ENCODE results near the gene OTP.
"Not testable (repeated sequence)": the region's sequence is repeated elsewhere in the genome, so short reads cannot be mapped to it uniquely, and the experiment has no call there.

The OTP gene

DNA sequence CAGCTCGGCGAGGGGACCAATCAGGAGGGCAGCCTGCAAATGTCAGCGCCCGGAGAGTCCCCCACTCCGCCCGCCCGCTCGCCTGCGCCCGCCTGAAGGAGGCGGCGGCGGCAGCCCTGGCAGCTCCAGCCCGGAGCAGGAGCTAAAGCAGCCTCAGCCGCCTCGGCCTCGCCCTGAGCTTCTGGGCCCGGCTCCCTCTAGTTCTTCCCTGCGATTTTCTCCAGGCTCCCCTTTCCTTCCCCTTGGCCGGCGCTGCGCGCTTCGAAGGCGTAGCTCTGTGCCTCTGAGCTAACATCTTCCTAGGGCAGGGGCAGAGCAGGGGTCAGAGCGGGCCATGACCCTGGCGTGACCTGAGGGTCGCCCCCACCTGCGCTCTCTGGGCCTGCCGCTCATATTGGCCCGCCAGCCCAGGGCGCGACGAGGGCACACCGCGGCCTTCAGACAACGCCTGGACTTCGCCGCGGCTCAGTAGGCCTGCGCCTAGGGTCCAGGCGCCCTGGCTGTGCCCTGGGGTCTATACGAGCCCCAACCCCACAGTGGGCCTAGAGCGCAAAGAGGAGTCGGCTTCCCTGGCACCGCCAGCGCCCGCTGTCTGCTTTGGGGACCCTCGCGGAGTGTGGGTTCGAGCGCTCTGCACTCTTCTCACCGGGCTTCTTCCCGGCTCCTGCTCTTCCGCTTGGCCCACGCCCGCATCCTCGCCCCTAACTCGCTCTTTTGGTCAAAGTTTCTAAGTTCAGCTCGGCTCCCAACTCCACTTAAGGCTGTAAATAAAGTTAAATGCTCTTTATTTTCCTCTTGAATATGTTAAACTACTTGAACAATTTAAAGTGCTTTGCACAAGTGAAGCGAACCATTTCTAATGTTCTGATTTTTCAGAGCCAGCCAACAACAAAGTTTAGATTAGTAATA, 504 bp upstream of the OTP start:
- no peak for DNase-seq

DNA sequence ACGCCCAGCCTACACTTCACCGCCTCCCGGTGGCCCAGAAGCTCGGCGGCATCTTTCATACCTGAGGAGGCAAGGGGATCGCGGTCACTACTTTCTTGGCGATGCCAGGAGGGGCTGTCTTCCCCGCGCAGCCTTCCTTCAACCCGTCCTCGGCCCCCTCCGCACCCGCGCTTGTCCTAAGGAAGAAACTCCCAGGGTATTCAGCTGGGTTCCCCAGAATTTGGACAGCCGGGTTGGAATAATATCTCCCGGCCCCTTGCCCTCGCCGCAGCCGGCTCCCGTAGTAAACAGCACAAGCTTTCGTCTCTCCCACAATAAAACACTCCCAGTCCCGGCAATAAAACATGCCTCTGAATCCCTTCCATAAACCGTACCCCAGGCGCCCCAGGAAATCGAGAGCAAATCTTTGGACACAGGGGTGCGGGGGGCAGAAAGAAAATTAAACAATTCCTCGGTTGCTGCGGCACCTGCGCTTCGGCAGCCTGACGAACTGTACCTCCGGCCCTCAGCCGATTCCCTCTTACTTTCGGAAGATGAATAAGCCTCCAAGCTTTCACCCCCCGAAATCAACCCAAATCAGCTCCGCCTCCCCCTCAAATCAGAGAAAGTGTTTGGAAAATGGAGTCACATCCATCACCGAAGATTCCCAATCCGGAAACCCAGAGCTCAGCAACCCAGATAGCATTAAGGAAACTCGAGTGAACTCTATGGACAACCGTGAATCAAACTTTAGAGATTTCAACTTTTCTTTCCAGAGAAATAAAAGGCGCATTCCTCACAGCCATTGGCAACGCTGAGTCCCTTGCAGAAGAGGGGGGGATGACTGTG, 1.1 kb downstream of the OTP start:
- no peak for DNase-seq

DNA sequence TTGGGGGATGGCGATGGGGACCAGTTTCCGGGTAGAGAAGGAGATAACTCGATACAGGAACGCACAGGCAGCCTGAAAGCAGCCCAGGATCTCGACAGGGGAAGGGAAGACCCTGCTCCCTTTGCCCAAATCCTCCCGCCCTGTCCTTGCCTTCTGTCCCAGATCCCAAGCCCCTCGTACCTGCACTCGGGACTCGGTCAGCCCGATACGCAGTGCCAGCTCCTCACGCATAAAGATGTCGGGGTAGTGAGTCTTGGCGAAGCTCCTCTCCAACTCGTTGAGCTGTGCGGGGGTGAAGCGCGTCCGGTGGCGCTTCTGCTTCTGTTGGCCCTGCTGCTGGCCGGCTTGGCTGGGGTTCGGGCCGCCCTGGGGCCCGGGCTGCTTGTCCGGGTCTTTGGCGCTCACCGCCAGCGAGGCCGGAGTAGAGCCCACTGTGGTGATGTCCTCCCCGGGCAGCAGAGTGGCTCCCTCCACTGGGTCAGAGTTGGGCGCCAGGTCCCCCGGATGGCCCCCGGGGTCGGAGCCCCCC, 1.8 kb downstream of the OTP start:
- DNase-seq: no peak

DNA sequence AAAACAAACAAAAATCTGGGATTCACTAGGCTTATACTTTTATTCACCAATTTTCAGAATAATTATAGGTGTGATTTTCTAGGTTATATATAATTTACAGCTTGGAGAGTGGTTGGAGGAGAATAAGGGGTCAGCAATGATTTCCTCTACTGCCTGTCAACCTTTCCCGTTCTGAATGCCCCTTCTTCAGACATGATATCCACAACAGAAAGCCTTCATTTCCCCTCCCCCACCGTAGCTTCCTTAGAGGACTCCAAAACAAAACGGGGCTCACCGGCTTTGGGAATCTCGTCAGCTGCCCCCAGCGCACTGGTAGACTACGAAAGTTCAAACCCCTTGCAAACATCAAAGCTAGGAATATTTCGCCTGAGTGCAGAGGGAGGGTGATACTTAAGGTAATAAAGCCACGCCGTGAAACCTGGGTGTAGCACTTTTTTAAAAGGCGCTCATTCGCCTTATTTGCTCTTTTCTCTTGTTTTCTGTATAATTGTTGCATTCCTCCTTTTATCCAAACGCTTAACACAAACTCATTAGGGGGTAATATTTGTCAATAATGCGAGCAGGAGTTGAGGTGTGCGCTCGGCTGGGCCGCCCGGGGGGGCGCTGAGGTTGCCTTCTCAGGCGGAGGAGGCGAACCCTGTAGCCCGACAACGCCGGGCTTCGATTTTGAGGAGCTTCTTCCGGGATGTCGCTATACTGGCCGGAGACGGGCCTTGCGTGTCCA, 2.4 kb downstream of the OTP start:
- DNase-seq: no peak

DNA sequence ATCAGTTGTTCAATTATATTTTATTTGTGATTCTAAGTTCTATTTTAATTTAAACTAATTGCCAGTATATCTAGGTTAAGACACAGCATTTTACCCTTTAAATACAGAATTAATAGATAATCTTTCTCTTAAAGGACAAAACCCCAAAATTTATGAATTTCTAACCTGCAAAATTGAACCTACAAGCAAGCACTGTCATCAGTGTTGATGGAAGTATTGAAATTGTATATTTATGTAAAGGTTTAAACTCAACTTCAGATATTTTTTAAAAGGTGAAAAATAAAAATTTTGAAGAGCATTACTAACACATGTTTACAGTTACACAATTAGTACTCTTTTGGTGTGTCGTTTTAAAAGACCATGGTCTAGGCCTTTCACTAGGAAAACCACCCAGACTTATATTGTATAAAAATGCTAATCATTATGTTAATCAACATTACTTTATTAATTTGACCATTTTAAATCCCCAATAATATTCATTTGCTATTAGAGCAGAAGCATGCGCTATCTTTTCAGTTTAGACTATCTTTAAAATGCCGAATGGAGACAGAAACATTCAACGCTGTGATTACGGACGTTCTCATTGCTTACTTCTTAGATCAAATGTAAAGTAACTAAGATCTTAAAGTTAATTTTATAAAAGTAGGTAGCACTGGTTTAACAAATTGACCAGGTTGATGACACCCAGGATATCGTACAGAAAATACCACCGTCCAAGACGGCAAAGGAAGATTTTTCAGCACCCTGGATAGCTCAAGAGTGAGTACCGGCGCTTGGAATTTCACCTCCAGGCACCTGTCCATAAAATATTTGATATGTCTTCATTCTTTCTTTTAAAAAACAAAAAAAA, 3.2 kb downstream of the OTP start:
- DNase-seq: no peak

DNA sequence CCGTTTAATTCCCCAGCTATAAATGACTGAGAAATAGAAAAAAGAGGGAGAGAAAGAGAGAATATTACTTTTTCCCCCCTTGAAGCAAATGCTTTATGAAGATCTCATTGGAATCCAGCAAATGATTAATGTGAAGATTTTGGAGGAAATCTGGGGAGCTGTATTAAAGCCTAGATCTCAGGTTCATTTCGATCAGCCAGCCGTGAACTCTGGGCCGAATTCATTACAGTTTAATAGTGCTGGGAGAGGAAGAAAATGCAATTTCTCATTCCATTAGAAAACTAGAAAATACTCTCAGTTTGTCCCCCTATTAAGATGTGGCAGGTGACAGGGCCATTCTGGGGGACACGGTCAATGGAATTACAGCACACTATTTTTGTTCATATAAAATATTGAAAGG, 4.8 kb downstream of the OTP start:
- DNase-seq: no peak

DNA sequence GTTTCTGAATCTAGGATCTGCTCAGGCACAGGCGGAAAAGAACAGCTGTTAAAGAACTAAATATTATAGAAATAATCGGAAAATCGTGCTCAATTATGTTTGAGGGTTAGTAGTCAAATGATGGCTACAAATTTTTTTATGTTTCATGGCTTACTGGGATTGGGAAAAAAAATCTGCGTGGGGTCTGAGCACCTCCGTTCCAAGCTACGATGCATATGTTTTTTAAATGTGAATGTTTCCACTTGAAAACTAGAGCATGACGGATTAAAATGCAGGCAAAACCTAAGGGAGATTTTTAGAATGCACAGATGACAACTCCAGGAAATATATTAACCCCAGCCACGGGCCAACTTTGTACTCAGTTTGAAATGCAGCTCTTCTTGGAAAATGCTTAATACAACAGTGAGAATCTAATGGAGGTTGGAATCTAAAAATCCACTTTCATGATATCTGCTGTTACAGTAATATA, 5.3 kb downstream of the OTP start:
- peak; percentile 46 for DNase-seq

DNA sequence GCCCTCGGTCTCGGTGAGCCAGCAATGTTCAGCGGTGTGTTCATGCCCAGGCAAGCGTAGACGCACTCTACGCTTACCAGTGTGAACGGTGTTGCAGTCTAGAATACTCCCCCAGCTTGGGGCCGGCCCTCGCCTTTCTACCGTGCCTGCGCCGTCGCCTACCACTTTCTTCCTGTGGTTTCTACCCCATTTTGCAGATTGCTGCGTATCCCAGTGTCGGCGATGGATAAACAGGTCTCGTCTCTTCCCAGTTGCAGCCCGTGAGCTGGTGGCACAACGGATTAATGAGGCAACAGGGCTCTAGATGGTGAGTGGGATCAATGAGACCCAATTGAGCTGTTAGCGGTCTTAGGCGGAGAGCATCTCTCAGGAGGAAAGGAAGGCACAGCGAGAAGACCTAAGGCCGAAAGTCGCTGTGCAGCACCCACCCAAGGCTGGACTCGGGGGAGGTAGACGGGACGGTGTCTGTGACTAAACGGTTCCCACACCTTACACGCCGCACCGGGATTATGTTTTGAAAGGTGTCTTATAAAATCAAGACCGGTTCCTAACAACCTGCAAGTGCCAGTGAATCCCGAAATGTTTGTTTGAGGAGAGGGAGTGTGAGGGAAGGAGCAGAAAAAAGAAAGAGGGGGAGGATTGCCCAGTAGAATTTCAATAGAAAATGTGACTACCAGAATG, 5.8 kb downstream of the OTP start:
- no peak for DNase-seq

DNA sequence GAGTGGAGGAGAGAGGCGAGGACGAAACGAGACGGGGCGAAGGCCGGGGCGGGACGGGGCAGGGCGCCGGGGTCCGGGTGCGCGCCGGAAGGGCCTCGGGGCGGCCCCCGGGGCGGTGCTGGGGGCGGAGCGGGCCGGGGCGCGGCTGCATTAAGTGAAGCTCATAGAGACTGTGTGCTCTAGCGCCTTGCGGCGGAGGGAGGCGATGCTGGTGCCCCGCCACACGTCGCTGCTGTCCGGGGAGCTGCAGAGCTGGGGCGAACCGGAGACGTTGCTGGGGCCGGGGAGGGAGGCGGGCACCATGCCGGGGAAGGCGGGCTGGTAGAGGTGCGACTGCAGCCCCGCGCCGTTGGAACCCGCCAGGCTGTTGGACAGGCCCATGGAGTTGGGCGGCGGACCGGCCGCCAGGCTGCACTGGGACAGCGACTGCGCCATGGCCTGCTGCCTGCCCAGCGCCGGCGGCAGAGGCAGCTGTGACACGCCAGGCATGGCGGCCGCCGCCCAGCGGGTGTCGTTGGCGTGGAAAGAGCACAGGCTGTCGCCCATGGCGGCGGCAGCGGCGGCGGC, 8.3 kb downstream of the OTP start:
- DNase-seq: peak; percentile 39

DNA sequence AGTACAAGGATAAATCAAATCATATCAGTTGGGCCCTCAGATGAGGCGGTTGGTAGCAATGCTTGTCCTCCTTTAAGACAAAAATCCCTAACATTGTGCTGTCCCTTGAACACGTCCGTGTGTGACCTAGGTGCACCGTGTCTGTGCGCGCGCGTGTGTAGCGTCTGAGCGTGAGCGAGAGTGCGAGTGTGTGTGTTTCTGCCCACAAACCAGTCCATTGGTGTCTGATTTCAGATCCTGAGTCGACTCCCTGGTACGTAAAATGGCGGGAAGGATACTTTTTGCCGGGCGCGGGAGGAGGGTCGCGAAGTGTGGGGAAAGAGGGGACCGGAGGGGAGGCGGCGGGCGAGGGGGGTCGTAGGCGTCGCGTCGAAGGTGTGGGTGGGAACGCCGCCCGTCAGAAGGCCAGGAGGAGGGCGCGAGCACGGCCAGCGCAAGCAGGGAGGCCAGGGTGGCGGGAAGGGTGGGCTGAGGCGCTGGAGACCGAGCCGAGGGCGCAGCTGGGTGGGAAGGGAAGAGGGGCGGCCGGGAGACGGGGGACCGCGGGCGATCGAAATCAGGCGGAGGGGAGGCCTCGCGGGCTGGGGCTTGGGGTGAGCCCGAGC, 8.9 kb downstream of the OTP start:
- DNase-seq: no peak

DNA sequence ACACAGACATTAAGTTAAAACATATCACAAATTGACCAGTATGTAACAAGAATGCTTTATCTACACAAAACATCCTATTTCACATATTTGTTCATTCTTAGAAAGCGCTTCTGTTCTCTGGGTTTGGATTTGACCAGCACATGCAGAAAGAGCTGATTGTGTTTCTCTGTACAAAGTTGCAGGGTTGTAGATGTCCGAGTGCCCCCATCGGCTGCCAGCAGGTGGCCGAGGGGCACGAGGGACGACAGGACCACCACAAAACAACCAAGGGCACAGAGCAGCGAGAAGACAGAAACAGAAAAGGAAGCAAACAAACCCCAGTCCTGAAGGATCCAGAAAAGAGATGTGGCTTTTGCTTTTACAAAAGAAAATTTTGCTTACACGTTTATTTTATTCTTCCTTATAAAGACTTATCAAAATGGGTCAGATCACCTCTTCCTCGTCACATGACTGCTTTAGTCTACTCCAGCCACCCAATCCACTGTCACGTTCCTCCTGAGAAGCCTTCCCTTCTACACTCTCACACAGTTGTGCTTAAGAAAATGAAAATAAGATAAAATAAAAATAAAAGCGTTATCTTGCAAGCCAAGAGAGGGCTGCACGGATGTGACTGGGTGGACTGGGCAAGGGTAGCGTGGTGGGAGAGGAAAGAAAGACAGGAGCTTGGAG, 9.5 kb downstream of the OTP start:
- no peak for DNase-seq

DNA sequence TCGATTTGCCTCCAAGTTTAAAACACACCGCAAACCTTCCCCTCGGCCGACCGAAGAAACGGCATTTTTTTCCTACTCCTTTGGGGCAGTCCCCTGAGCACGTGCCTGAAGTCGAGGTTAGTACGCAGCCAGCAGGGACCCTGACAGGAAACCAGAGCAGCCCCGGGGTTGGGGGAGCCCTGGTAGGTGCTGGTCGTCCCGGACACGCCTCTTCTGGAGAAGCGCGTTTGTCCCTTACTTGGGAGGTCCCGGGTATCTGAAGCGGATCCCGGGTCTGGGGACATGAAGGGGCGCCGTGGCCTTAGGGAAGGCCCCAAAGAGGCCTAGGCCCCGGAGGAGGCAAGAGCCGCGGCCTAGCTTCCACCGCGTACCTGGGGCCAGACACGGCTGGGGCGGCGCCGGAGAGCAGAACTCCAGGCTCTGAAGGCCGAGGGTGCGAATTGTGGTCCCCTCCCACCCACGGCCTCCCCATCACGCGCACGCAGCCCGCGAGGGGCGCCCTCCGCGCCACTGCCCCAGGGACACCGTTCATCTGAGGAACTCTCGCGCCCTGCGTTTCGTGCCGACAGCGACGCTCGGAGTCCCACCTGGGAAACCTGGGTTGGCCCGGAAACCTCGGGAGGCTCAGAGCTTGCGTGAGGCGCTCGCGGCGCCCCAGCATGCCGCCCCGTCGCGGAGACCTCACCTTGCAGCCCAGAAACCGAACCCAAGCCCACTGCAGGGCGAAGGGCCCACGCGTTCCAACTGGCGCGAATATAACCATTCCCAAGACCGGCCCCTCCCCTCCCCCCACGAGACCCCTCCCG, 10.4 kb downstream of the OTP start:
- no peak for DNase-seq

DNA sequence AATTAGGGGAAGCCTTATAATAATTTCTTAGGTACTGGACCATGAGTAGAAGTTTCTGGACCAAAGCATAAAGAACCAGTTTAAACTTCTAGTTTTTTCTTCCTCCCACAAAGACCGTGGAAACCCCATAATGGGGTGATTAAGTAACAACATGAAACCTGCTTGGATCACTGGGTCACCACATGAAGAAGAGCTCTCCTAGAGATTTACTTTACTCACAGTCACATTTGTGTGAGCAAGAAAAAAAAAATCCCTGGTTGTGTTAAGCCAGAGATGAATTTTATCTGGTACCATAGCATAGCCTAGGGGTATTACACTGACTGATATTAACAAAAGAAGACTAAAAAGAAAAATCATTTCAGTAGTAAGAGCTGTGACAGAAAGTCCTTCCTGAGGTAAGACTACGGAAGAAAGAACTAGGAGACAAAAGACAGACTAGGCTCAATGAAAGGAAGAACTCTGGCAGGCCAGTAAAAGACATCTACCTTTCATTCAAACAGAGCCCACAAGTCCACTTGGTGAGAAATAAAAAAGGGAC, 15.2 kb downstream of the OTP start:
- no peak for DNase-seq

DNA sequence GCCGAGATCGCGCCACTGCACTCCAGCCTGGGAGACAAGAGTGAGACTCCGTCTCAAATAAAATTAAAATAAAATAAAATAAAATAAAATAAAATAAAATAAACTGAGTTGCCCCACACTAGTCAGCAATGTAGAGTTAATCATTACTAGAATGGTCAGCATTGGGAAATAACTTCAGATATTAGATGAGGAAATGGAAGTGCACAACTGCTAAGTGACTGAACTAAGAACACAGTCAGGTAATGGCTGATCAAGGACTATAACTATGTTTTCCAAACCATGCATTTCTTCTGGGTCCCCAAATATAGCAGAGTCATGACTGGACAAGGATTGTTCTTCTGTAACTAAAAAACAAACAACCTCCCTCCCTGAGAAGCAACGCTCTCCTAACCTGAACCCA, 17.1 kb downstream of the OTP start:
- DNase-seq: no peak

DNA sequence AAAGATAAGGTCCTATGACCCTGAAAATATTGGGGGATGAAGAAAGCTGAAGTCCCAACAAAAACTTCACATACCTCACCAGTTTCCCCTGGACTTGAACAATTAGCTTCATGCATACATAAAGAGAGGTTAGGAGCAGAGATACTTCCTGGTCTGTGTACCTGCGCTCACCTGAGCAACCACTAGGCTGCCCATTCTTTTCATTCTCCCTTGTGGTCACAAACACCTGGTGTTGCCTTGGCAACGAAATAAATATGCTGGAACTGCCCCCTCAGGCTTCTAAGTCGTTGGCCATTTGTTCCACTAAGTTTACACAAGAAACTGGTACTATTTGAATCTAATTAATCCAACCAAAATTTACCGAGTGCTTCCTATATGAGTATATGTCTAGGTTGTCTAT, 18.1 kb downstream of the OTP start:
- DNase-seq: no peak

DNA sequence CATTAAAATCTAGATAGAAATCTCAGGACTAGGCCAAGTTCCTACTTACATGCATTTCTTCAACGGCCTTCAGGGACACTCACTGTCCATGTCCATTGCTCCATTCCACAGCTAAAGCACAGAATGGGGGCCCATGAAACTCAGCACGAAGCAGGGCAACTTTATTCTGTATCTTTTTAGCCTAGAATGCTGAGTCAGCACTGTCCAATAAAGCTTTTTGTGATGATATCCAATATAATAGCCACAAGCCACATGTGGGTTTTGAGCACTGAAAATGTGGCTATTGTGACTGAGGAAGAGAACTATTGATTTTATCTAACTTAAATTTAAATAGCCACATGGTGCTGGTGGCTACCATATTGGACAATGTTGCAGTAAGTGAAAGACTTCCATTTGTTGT, 21.6 kb downstream of the OTP start:
- no peak for DNase-seq

DNA sequence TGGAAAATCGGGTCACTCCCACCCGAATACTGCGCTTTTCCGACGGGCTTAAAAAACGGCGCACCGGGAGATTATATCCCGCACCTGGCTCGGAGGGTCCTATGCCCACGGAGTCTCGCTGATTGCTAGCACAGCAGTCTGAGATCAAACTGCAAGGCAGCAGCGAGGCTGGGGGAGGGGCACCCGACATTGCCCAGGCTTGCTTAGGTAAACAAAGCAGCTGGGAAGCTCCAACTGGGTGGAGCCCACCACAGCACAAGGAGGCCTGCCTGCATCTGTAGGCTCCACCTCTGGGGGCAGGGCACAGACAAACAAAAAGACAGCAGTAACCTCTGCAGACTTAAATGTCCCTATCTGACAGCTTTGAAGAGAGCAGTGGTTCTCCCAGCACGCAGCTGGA, 29.6 kb downstream of the OTP start:
- not testable (repeated sequence) for DNase-seq

DNA sequence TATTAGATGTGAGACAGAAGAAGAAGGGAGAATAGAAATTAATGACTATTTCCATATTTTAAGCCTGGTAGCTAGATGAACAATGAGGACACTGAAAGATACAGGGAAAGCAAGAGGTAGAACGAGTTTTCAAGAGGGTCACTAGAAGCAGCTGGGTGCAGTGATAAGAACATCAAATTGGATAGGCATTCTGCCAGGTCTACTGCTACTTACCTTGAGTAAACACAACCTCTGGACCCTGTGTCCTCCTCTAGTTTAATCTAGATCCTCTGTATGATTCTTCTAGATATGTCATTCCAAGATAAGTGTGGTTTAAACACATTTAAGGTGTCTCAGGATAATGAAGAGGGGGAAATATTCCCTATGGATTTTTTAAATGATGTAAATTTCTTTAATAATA, 31.2 kb downstream of the OTP start:
- no peak for DNase-seq

DNA sequence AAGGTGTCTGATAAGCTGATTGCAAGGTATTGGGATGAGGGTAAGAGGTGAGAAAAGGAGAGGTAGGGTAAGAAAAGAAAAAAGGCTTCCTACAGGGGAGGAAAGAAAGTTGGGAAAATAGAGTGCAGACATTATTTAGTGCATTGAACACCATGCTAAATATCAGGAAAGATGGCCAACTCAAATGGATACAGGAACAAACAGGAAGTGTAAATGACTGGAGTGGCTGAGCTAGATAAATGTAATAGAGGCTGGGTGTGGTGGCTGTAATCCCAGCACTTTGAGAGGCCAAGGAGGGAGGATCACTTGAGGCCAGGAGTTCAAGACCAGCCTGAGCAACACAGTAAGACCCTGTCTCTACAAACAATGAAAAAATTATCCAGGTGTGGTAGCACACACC, 32.2 kb downstream of the OTP start:
- no peak for DNase-seq

All from NCI-H187 treated with DMSO at 0.1 percent for 48 hours (cell line).